Measurements from ENCODE around the gene TTC28.

GRCh38 chr22:28647216-28647615 is 32.4 kb downstream of the TTC28 start:
- TF ChIP-seq CTCF (IDR thresholded peaks at IDR 0.05; ENCODE audit: insufficient read depth, low read depth, low read length): no peak
- no peak for TF ChIP-seq EZH2 (IDR thresholded peaks at IDR 0.05; ENCODE audit: insufficient read depth, low read length)
